SU-DHL-6 (cell line): ENCODE measurements around the gene ZNF143.

Source experiments
- H2AFZ ChIP-seq: fragments of 200-600 bp; sonication (generic); 2 replicates; pipeline ENCODE4 v1.6.1; 2014; ENCODE audit warnings: low read depth, mild to moderate bottlenecking, moderate library complexity, mixed read lengths, antibody characterized with exemption, low read length; ENCODE audit not compliant: severe bottlenecking
- H3F3A ChIP-seq: fragments of 200-600 bp; shearing (Covaris generic); 2 replicates; pipeline ENCODE4 v1.6.0; 2016; ENCODE audit warnings: antibody characterized with exemption, mild to moderate bottlenecking; ENCODE audit not compliant: insufficient read depth
- H3K27ac ChIP-seq: fragments of 200-600 bp; sonication (generic); 2 replicates; pipeline ENCODE4 v1.5.1; 2016; ENCODE audit warnings: low read depth, mild to moderate bottlenecking, low read length, moderate library complexity, mixed read lengths
- H3K27me3 ChIP-seq: fragments of 200-600 bp; sonication (generic), shearing (Covaris generic); 2 replicates; pipeline ENCODE4 v1.6.0; 2014; ENCODE audit warnings: mild to moderate bottlenecking, low read length
- H3K36me3 ChIP-seq: fragments of 200-600 bp; sonication (generic); 2 replicates; pipeline ENCODE4 v1.6.1; 2014; ENCODE audit warnings: mild to moderate bottlenecking, low read length, mixed read lengths
- H3K4me2 ChIP-seq: fragments of 300-600, 200-600 bp; shearing (Covaris generic), sonication (generic); 2 replicates; pipeline ENCODE4 v1.6.0; 2014; ENCODE audit warnings: low read length, low read depth, mild to moderate bottlenecking; ENCODE audit not compliant: poor library complexity, severe bottlenecking
- H3K4me3 ChIP-seq: fragments of 200-600 bp; sonication (generic); 2 replicates; pipeline ENCODE4 v1.5.1; 2014; ENCODE audit warnings: antibody characterized with exemption, low read length, mild to moderate bottlenecking, mixed read lengths; ENCODE audit not compliant: insufficient read depth, poor library complexity, severe bottlenecking
- H3K79me2 ChIP-seq: fragments of 200-600 bp; sonication (generic); 2 replicates; pipeline ENCODE4 v1.6.1; 2014; ENCODE audit warnings: mild to moderate bottlenecking, low read length, moderate library complexity; ENCODE audit not compliant: insufficient read depth
- H3K9ac ChIP-seq: fragments of 200-600 bp; sonication (generic); 2 replicates; pipeline ENCODE4 v1.7.0; 2014; ENCODE audit warnings: mild to moderate bottlenecking, low read length
- H3K9me2 ChIP-seq: fragments of 200-600 bp; sonication (generic); replicated peaks from 2 replicates; pipeline ENCODE4 v1.6.1; 2014; ENCODE audit warnings: low read length; ENCODE audit not compliant: insufficient read depth
- H3K9me3 ChIP-seq: fragments of 200-600 bp; sonication (generic); 2 replicates; pipeline ENCODE4 v1.6.1; 2014; ENCODE audit warnings: low read length, mixed read lengths; ENCODE audit not compliant: insufficient read depth
- H4K20me1 ChIP-seq: fragments of 200-600 bp; sonication (generic); 2 replicates; pipeline ENCODE4 v1.6.1; 2014; ENCODE audit warnings: low read depth, mild to moderate bottlenecking, antibody characterized with exemption, low read length, moderate library complexity, mixed read lengths
- EZH2phosphoT487 ChIP-seq: fragments of 200-600 bp; sonication (generic), shearing (Covaris generic); conservative IDR thresholded peaks from 2 replicates; pipeline ENCODE4 v1.6.1; 2018; ENCODE audit warnings: mild to moderate bottlenecking, antibody characterized with exemption, low read length, moderate library complexity, mixed read lengths
- TF ChIP-seq, protein P1 (sequence below): fragments of 200-600 bp; sonication (generic); IDR thresholded peaks from one replicate; pipeline ENCODE4 v1.5.1; 2017; ENCODE audit warnings: antibody characterized with exemption, mild to moderate bottlenecking, low read length, moderate library complexity; ENCODE audit not compliant: insufficient read depth, poor library complexity, severe bottlenecking

Gene ZNF143

DNA sequence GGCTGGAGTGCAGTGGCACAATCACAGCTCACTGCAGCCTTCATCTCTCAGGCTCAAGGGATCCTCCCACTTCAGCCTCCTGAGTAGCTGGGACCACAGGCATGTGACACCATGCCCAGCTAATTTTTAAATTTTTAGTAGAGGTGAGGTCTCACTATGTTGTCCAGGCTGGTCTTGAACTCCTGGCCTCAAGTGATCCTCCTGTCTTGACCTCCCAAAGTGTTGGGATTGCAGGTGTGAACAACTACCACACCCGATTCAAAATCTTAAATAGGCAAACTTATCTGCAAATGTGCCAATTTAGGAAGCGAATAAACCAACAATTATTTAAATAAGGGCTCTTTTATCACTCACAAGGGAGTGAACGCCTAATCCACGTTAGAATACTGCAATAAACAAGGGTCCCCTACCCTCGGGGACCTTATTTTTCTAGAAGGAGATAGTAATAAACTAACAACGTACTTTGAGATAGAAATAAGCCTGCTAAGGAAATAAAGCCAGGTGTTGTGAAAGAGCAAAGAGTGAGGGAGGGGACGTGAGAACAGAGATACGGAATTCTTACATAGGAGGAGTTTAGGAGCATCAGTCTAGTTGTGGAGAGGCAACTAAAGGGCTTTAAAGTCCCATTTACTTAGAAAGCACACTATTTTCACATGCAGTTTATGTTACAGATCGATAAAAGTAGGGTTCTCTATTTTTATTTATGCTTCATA, 109.7 kb downstream of the ZNF143 start:
- H3K27ac ChIP-seq = peak overlapping the region; percentile 85
- no peak for TF ChIP-seq EZH2phosphoT487
- TF ChIP-seq, protein P1, sequence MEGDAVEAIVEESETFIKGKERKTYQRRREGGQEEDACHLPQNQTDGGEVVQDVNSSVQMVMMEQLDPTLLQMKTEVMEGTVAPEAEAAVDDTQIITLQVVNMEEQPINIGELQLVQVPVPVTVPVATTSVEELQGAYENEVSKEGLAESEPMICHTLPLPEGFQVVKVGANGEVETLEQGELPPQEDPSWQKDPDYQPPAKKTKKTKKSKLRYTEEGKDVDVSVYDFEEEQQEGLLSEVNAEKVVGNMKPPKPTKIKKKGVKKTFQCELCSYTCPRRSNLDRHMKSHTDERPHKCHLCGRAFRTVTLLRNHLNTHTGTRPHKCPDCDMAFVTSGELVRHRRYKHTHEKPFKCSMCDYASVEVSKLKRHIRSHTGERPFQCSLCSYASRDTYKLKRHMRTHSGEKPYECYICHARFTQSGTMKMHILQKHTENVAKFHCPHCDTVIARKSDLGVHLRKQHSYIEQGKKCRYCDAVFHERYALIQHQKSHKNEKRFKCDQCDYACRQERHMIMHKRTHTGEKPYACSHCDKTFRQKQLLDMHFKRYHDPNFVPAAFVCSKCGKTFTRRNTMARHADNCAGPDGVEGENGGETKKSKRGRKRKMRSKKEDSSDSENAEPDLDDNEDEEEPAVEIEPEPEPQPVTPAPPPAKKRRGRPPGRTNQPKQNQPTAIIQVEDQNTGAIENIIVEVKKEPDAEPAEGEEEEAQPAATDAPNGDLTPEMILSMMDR = no peak
- peak overlapping the region; percentile 99 for H3K9ac ChIP-seq
- peaks cover 52% of the 10 kb centered on the region for H3F3A ChIP-seq
- H3K9me2 ChIP-seq = no peaks in the 10 kb centered on the region
- peak overlapping the region; percentile 64 for H3K4me2 ChIP-seq
- peak overlapping the region; percentile 67 for H3K4me3 ChIP-seq
- peaks cover 12% of the 10 kb centered on the region for H3K36me3 ChIP-seq
- H3K79me2 ChIP-seq = peaks cover 26% of the 10 kb centered on the region
- H3K9me3 ChIP-seq = no peaks in the 10 kb centered on the region
- no peaks in the 10 kb centered on the region for H4K20me1 ChIP-seq
- H2AFZ ChIP-seq = peak overlapping the region; percentile 31
- H3K27me3 ChIP-seq = no peaks in the 10 kb centered on the region

DNA sequence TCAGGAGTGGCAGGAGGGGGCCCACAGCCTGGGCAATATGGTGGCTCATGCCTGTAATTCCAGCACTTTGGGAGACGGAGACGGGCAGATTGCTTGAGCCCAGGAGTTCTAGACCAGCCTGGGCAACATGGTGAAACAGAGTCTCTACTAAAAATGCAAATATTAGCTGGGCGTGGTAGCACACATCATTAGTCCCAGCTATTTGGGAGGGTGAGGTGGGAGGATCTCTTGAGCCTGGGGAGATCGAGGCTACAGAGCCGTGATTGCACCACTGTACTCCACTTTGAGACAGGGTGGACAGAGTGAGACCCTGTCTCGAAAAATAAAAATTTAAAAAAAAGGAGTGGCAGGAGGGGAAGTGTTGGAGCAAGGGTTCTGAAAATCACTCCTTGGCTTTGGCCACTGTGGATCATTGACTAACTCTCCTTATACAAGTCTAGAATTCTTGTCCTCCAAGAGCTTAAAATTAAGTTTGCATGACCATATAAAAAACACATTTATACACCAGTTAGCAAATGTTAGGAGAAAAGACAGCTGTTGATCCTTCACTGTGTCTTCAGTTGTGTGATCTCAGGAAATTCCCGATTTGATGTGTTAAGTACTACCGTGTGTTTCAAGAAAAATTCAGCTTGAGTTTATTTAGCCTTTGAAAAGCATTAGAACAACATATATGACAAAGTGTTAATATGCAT, 110.4 kb downstream of the ZNF143 start:
- Histone ChIP-seq H2AFZ (peak overlapping the region; percentile 31), H3K9ac (peak overlapping the region; percentile 99)

DNA sequence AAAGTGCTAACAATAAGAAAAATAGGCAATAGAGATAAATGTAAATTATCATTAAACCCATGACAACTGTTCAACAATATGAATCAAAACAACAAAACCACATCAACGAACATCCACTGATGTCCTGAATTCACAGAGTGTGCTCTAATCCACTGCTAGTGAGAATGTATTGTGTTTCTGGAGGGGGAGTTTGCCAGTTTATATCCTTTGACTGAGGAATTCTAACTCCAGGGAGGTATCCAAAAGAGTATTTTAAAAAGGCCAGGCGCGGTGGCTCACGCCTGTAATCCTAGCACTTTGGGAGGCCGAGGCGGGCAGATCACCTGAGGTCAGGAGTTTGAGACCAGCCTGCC, 110.9 kb downstream of the ZNF143 start:
- no peaks in the 10 kb centered on the region for H4K20me1 ChIP-seq
- peaks cover 25% of the 10 kb centered on the region for H3K36me3 ChIP-seq
- H3K79me2 ChIP-seq = peaks cover 39% of the 10 kb centered on the region
- no peaks in the 10 kb centered on the region for H3K9me2 ChIP-seq
- H3K27me3 ChIP-seq = no peaks in the 10 kb centered on the region
- TF ChIP-seq, protein P1 = no peak
- TF ChIP-seq EZH2phosphoT487 = no peak
- H3K9ac ChIP-seq = peak overlapping the region; percentile 99
- H3F3A ChIP-seq = peaks cover 65% of the 10 kb centered on the region
- peak overlapping the region; percentile 55 for H2AFZ ChIP-seq
- H3K4me3 ChIP-seq = peak overlapping the region; percentile 67
- peak overlapping the region; percentile 85 for H3K27ac ChIP-seq
- peak overlapping the region; percentile 64 for H3K4me2 ChIP-seq
- no peaks in the 10 kb centered on the region for H3K9me3 ChIP-seq

More for the DNA sequence above, 110.4 kb downstream of the ZNF143 start:
- Histone ChIP-seq H3K27ac (peak overlapping the region; percentile 85), H3K9me2 (no peaks in the 10 kb centered on the region), H3K36me3 (peaks cover 20% of the 10 kb centered on the region), H3K4me3 (peak overlapping the region; percentile 67), H4K20me1 (no peaks in the 10 kb centered on the region), H3K4me2 (peak overlapping the region; percentile 64), H3K79me2 (peaks cover 33% of the 10 kb centered on the region), H3K9me3 (no peaks in the 10 kb centered on the region), H3K27me3 (no peaks in the 10 kb centered on the region), H3F3A (peaks cover 60% of the 10 kb centered on the region)
- TF ChIP-seq, protein P1 = no peak
- TF ChIP-seq EZH2phosphoT487 = no peak
